SK-N-SH (cell line): ENCODE data around the gene SLC35F1. TPM values are rescaled to one million over a fixed set of nuclear protein-coding genes. Genes with fewer than 3 reads are reported as not detected.

Source experiments
- CTCF ChIA-PET: fragments of 300-600, 350-600 bp; formaldehyde crosslinking; extraction: SDS; loops from one replicate; lab custom pipeline; 2021; lab: Yijun Ruan, JAX
- POLR2A ChIA-PET: fragments of 350-600 bp; sonication (Branson Sonifier 250); formaldehyde crosslinking; extraction: SDS; loops from one replicate; lab custom pipeline; 2020; ENCODE audit warnings: antibody characterized with exemption, inconsistent platforms; lab: Yijun Ruan, JAX
- DNase-seq: peaks from one replicate; pipeline ENCODE4 v3.0.0; 2012
- H2AFZ ChIP-seq: fragments of 200-600 bp; sonication (generic); 2 replicates; pipeline ENCODE4 v1.8.1; 2016; ENCODE audit warnings: antibody characterized with exemption, mild to moderate bottlenecking, low read depth
- H3F3A ChIP-seq: fragments of 200-600 bp; sonication (generic); replicated peaks from 2 replicates; pipeline ENCODE3; 2016; ENCODE audit warnings: antibody characterized with exemption, mild to moderate bottlenecking; ENCODE audit not compliant: insufficient read depth
- H3K27ac ChIP-seq, 2 experiments: fragments of 200-500 bp in 1 of 2; fragments of 200-600 bp in 1 of 2; sonication (Bioruptor generic) in 1 of 2; sonication (generic), shearing (Covaris generic) in 1 of 2; 2 replicates each; pipeline versions ENCODE4 v1.5.1 to v1.6.1; 2014 to 2016; ENCODE audit warnings: low read depth in 2 of 2, inconsistent platforms in 1 of 2, low read length in 1 of 2, mild to moderate bottlenecking in 1 of 2, mixed read lengths in 1 of 2
- H3K27me3 ChIP-seq: fragments of 200-600 bp; sonication (generic), shearing (Covaris generic); 2 replicates; pipeline ENCODE4 v1.6.1; 2016; ENCODE audit warnings: mixed run types; ENCODE audit not compliant: insufficient read depth
- H3K36me3 ChIP-seq, 2 experiments: fragments of 200-500 bp in 1 of 2; fragments of 200-600 bp in 1 of 2; sonication (Bioruptor generic) in 1 of 2; sonication (generic) in 1 of 2; replicated peaks in 1 of 2; 2 replicates each; pipeline versions ENCODE3 to v1.5.1; 2014 to 2016; ENCODE audit warnings: low read length in 1 of 2, mild to moderate bottlenecking in 1 of 2; ENCODE audit not compliant: insufficient read depth in 2 of 2, control insufficient read depth in 1 of 2
- H3K4me1 ChIP-seq, 2 experiments: fragments of 200-500 bp in 1 of 2; fragments of 200-600 bp in 1 of 2; sonication (Bioruptor generic) in 1 of 2; sonication (generic), shearing (Covaris generic) in 1 of 2; 2 replicates each; pipeline versions ENCODE4 v1.5.1 to v1.6.1; 2014 to 2016; ENCODE audit warnings: low read depth in 1 of 2, low read length in 1 of 2, mixed run types in 1 of 2; ENCODE audit not compliant: insufficient read depth in 2 of 2, control insufficient read depth in 1 of 2
- H3K4me2 ChIP-seq: fragments of 200-600 bp; sonication (generic), shearing (Covaris generic); 2 replicates; pipeline ENCODE4 v1.6.1; 2017; ENCODE audit warnings: mixed run types
- H3K4me3 ChIP-seq, 2 experiments: fragments of 200-500 bp in 1 of 2; fragments of 200-600 bp in 1 of 2; sonication (Bioruptor generic) in 1 of 2; sonication (generic), shearing (Covaris generic) in 1 of 2; 2 replicates each; pipeline versions ENCODE4 v1.5.1 to v1.8.1; 2014 to 2016; ENCODE audit warnings: low read depth in 2 of 2, inconsistent platforms in 1 of 2, low read length in 1 of 2, mild to moderate bottlenecking in 1 of 2, mixed read lengths in 1 of 2, moderate library complexity in 1 of 2
- H3K79me2 ChIP-seq: fragments of 200-600 bp; sonication (generic); 2 replicates; pipeline ENCODE4 v1.8.1; 2017; ENCODE audit warnings: mild to moderate bottlenecking; ENCODE audit not compliant: insufficient read depth
- H3K9ac ChIP-seq: fragments of 200-600 bp; sonication (generic); 2 replicates; pipeline ENCODE4 v1.6.1; 2017; ENCODE audit warnings: mixed run types
- H3K9me2 ChIP-seq: fragments of 200-600 bp; sonication (generic); 2 replicates; pipeline ENCODE4 v1.6.1; 2017; ENCODE audit warnings: mixed run types
- H3K9me3 ChIP-seq: fragments of 200-600 bp; sonication (generic); 2 replicates; pipeline ENCODE4 v1.6.1; 2017; ENCODE audit warnings: mixed run types, mild to moderate bottlenecking, moderate library complexity
- H4K20me1 ChIP-seq: fragments of 200-600 bp; sonication (generic); 2 replicates; pipeline ENCODE4 v1.6.1; 2017; ENCODE audit warnings: mild to moderate bottlenecking, mixed run types; ENCODE audit not compliant: insufficient read depth
- ELF1 ChIP-seq: IDR thresholded peaks from 2 replicates; pipeline ENCODE4 v1.4.0; 2012
- EP300 ChIP-seq, 2 experiments: IDR thresholded peaks; 2 replicates each; pipeline versions ENCODE4 v1.4.0 to v1.6.1; 2012; ENCODE audit warnings: borderline replicate concordance in 1 of 2, low read depth in 1 of 2, low read length in 1 of 2
- EZH2phosphoT487 ChIP-seq: fragments of 200-600 bp; sonication (generic); IDR thresholded peaks from 2 replicates; pipeline ENCODE4 v1.6.1; 2017; ENCODE audit warnings: low read depth, mixed run types, mild to moderate bottlenecking, antibody characterized with exemption, moderate library complexity, borderline replicate concordance
- FOSL2 ChIP-seq: IDR thresholded peaks from 2 replicates; pipeline ENCODE4 v1.4.0; 2012; ENCODE audit warnings: low read depth, mild to moderate bottlenecking, moderate library complexity, borderline replicate concordance
- FOXJ3 ChIP-seq: sonication (generic); formaldehyde crosslinking; IDR thresholded peaks from 2 replicates; pipeline ENCODE4 v1.5.1; 2020; ENCODE audit warnings: mild to moderate bottlenecking, missing genetic modification reagents
- FOXM1 ChIP-seq: IDR thresholded peaks from 2 replicates; pipeline ENCODE4 v1.4.0; 2012; ENCODE audit warnings: low read depth, mild to moderate bottlenecking
- JUND ChIP-seq: IDR thresholded peaks from 2 replicates; pipeline ENCODE4 v1.4.0; 2012
- MEF2A ChIP-seq: IDR thresholded peaks from 2 replicates; pipeline ENCODE4 v1.4.0; 2012; ENCODE audit warnings: low read depth, borderline replicate concordance
- MXI1 ChIP-seq: IDR thresholded peaks from 2 replicates; pipeline ENCODE4 v1.6.1; 2012; ENCODE audit warnings: mild to moderate bottlenecking, low read depth, low read length, improper control_type of control experiment
- NFIC ChIP-seq: IDR thresholded peaks from 2 replicates; pipeline ENCODE4 v1.4.0; 2012; ENCODE audit warnings: borderline replicate concordance
- POLR2AphosphoS5 ChIP-seq: IDR thresholded peaks from 2 replicates; pipeline ENCODE4 v1.6.1; 2012; ENCODE audit warnings: low read depth, low read length
- REST ChIP-seq: IDR thresholded peaks from 2 replicates; pipeline ENCODE4 v1.6.1; 2012; ENCODE audit warnings: mild to moderate bottlenecking, low read depth, low read length, moderate library complexity
- RFX5 ChIP-seq: IDR thresholded peaks from 2 replicates; pipeline ENCODE4 v1.6.1; 2012; ENCODE audit warnings: mild to moderate bottlenecking, improper control_type of control experiment, low read length
- SIN3A ChIP-seq: IDR thresholded peaks from 2 replicates; pipeline ENCODE4 v1.6.1; 2012; ENCODE audit warnings: low read depth, mild to moderate bottlenecking, low read length, moderate library complexity, borderline replicate concordance
- SMC3 ChIP-seq: IDR thresholded peaks from 2 replicates; pipeline ENCODE4 v1.6.1; 2012; ENCODE audit warnings: low read depth, low read length, improper control_type of control experiment
- TAF1 ChIP-seq: IDR thresholded peaks from 2 replicates; pipeline ENCODE4 v1.6.1; 2012; ENCODE audit warnings: low read depth, mild to moderate bottlenecking, low read length, moderate library complexity, borderline replicate concordance
- TCF12 ChIP-seq: IDR thresholded peaks from 2 replicates; pipeline ENCODE4 v1.4.0; 2012
- YY1 ChIP-seq: IDR thresholded peaks from 2 replicates; pipeline ENCODE4 v1.4.0; 2012; ENCODE audit warnings: low read depth, mild to moderate bottlenecking
- WGBS: methylation state at CpG from one replicate; pipeline ENCODE4 v1.1.6; 2017; ENCODE audit warnings: low lambda C conversion rate; 5-methylcytosine and 5-hydroxymethylcytosine counted together
- polyA plus RNA-seq, 3 experiments: library from polyadenylated mRNA; depleted of rRNA; stranded (reverse); fragments of >200 nt; gene quantifications; 2 replicates each; pipeline ENCODE4 v1.2.3, GENCODE V29; 2012

SLC35F1 gene
- polyA plus RNA-seq, 1 of the 3 experiments (the other 2 are of a cell fraction) = under 0.01 TPM

- ChIA-PET CTCF (no interaction called here), POLR2A (no interaction called here)
- H4K20me1 ChIP-seq = no peaks in the 10 kb centered on the region
- TF ChIP-seq POLR2AphosphoS5 = no peak
- no peak for TF ChIP-seq EZH2phosphoT487
- no peak for TF ChIP-seq RFX5
- TF ChIP-seq FOSL2 = no peak
- TF ChIP-seq JUND = no peak
- TF ChIP-seq SIN3A = no peak
- no peak for TF ChIP-seq FOXM1
- no peak for TF ChIP-seq FOXJ3 (CRISPR knock-in tag)
- TF ChIP-seq NFIC = no peak
- no peak for TF ChIP-seq EP300 (IDR thresholded peaks at IDR 0.05; ENCODE audit: borderline replicate concordance in 1 of 2, low read depth in 1 of 2, low read length in 1 of 2)
- no peak for TF ChIP-seq TAF1
- no peaks in the 10 kb centered on the region for H3K4me1 ChIP-seq
- H3K4me2 ChIP-seq = no peak overlapping the region
- H3K9me2 ChIP-seq = no peaks in the 10 kb centered on the region
- H3K9me3 ChIP-seq = no peaks in the 10 kb centered on the region
- H3K9ac ChIP-seq = no peak overlapping the region
- no peak overlapping the region for H2AFZ ChIP-seq
- H3K27ac ChIP-seq = no peak overlapping the region
- H3K79me2 ChIP-seq = no peaks in the 10 kb centered on the region
- WGBS = 4% methylated on average over 2 of the region's 2 CpGs
- DNase-seq = no peak
- H3F3A ChIP-seq = no peaks in the 10 kb centered on the region
- H3K36me3 ChIP-seq = no peaks in the 10 kb centered on the region
- H3K27me3 ChIP-seq = no peaks in the 10 kb centered on the region
- no peak overlapping the region for H3K4me3 ChIP-seq
Measured at GRCh38 chr6:118086159-118086558, 179.1 kb downstream of the SLC35F1 start.

DNA sequence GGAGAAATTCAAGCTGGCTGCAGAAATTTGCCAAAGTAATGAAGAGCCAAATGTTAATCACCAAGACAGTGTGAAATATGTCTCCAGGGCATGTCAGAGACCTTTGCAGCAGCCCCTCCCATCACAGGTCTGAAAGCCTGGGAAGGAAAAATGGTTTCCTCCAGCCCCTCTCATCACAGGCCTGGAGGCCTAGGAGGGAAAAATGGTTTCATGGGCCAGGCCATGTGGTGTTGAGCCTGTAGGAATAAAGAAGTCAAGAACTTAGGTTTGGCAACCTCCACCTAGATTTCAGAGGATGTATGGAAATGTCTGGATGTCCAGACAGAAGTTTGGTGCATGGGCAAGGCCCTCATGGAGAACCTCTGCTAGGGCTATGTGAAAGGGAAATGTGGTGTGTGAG lies 185.0 kb downstream of the SLC35F1 start:
- CTCF ChIA-PET = no interaction called here

More for the DNA sequence above, 185.0 kb downstream of the SLC35F1 start:
- Histone ChIP-seq H3K27ac (no peak overlapping the region), H3K9me3 (no peaks in the 10 kb centered on the region), H3K4me2 (no peak overlapping the region), H3K79me2 (no peaks in the 10 kb centered on the region), H2AFZ (no peak overlapping the region), H3K27me3 (no peaks in the 10 kb centered on the region), H3K4me1 (no peaks in the 10 kb centered on the region), H3K9me2 (no peaks in the 10 kb centered on the region), H3K4me3 (no peak overlapping the region), H3K9ac (no peak overlapping the region), H4K20me1 (no peaks in the 10 kb centered on the region), H3K36me3 (no peaks in the 10 kb centered on the region), H3F3A (no peaks in the 10 kb centered on the region)
- POLR2A ChIA-PET = no interaction called here
- DNase-seq = no peak
- TF ChIP-seq YY1 = no peak
- no peak for TF ChIP-seq FOSL2
- no peak for TF ChIP-seq EP300 (IDR thresholded peaks at IDR 0.05; ENCODE audit: borderline replicate concordance in 1 of 2, low read depth in 1 of 2, low read length in 1 of 2)
- no peak for TF ChIP-seq SMC3
- TF ChIP-seq MXI1 = no peak
- TF ChIP-seq MEF2A = no peak
- TF ChIP-seq RFX5 = no peak
- no peak for TF ChIP-seq NFIC
- no peak for TF ChIP-seq POLR2AphosphoS5
- no peak for TF ChIP-seq REST
- TF ChIP-seq ELF1 = no peak
- TF ChIP-seq TCF12 = no peak
